ENCODE measurements around the gene CLEC4M.

DNA sequence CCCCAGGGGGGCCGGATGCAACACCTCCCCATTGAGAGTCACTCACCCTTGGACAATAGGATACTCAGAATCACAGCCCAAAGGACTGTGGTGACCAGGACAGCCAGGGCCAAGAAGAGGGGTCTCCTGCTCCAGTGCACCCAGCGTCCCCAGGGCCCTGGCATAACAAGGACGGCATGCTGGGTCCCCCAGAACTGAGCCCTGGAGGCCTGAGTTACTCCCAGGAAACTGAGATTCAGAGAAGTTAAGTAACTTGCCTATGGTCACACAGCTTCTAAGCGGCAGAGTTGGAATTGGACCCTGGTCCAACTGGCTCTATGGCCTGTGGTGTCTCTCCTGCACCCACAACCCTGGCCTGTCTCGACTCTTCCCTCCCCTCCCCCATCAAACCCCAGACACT lies 31.4 kb upstream of the CLEC4M start:
- TF ChIP-seq, protein P1, sequence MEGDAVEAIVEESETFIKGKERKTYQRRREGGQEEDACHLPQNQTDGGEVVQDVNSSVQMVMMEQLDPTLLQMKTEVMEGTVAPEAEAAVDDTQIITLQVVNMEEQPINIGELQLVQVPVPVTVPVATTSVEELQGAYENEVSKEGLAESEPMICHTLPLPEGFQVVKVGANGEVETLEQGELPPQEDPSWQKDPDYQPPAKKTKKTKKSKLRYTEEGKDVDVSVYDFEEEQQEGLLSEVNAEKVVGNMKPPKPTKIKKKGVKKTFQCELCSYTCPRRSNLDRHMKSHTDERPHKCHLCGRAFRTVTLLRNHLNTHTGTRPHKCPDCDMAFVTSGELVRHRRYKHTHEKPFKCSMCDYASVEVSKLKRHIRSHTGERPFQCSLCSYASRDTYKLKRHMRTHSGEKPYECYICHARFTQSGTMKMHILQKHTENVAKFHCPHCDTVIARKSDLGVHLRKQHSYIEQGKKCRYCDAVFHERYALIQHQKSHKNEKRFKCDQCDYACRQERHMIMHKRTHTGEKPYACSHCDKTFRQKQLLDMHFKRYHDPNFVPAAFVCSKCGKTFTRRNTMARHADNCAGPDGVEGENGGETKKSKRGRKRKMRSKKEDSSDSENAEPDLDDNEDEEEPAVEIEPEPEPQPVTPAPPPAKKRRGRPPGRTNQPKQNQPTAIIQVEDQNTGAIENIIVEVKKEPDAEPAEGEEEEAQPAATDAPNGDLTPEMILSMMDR (IDR thresholded peaks at IDR 0.05) = no peak
- TF ChIP-seq POLR2A (IDR thresholded peaks at IDR 0.05) = no peak
